ENCODE data around the gene ATP5IF1.

ATP5IF1 gene

GRCh38 chr1:28235755-28236655, at the start of gene ATP5IF1:
Gene ATP5IF1, plus strand, starts transcription at chr1:28236124. Its CDS starts 60 bp downstream, at chr1:28236184.
- DNase-seq: peak; percentile 97

GRCh38 chr1:28190337-28190979, 45.5 kb upstream of the ATP5IF1 start:
- no peak for DNase-seq

- no peak for DNase-seq
These were observed 44.8 kb upstream of the ATP5IF1 start for GRCh38 chr1:28190996-28191645.

GRCh38 chr1:28193701-28194161, 42.2 kb upstream of the ATP5IF1 start:
- no peak for DNase-seq

GRCh38 chr1:28194326-28195035, 41.4 kb upstream of the ATP5IF1 start:
- DNase-seq: no peak

- no peak for DNase-seq
These were observed 40.1 kb upstream of the ATP5IF1 start for GRCh38 chr1:28195780-28196179.

- DNase-seq: no peak
These were observed 39.6 kb upstream of the ATP5IF1 start for GRCh38 chr1:28196330-28196729.

GRCh38 chr1:28197682-28198415, 38.1 kb upstream of the ATP5IF1 start:
- DNase-seq: peak; percentile 30

GRCh38 chr1:28199328-28200233, 36.3 kb upstream of the ATP5IF1 start:
- DNase-seq: no peak

GRCh38 chr1:28200234-28200873, 35.6 kb upstream of the ATP5IF1 start:
- DNase-seq: no peak

GRCh38 chr1:28205243-28205642, 30.7 kb upstream of the ATP5IF1 start:
- DNase-seq: no peak

- DNase-seq: peak; percentile 28
These were observed 27.0 kb upstream of the ATP5IF1 start for GRCh38 chr1:28208818-28209441.

GRCh38 chr1:28209700-28210099, 26.2 kb upstream of the ATP5IF1 start:
- DNase-seq: no peak

- no peak for DNase-seq
These were observed 22.6 kb upstream of the ATP5IF1 start for GRCh38 chr1:28213315-28213714.

GRCh38 chr1:28229089-28229488, 6.8 kb upstream of the ATP5IF1 start:
- no peak for DNase-seq

- DNase-seq: no peak
These were observed 5.9 kb upstream of the ATP5IF1 start for GRCh38 chr1:28229996-28230395.

GRCh38 chr1:28232558-28233263, 3.2 kb upstream of the ATP5IF1 start, which contains the start of gene DNAJC8:
Gene DNAJC8, minus strand, starts transcription at chr1:28233029. Its CDS starts 31 bp downstream, at chr1:28232998.
- peak; percentile 91 for DNase-seq

- no peak for DNase-seq
These were observed 2.7 kb upstream of the ATP5IF1 start for GRCh38 chr1:28233264-28233606.

GRCh38 chr1:28236656-28237322, 865 bp downstream of the ATP5IF1 start:
- no peak for DNase-seq
